C4-2B (cell line): ENCODE results near the gene NUDCD3.

ENCODE experiments used
- H3K27ac ChIP-seq: fragments of 450-650 bp; 2 replicates; pipeline ENCODE4 v1.5.1; 2017
- CTCF ChIP-seq: fragments of 450-650 bp; conservative IDR thresholded peaks from 2 replicates; pipeline ENCODE4 v1.5.1; 2017; ENCODE audit warnings: mild to moderate bottlenecking
- ZFX ChIP-seq: fragments of 450-650 bp; IDR thresholded peaks from 2 replicates; pipeline ENCODE4 v1.6.1; 2017

The NUDCD3 gene

GRCh38 chr7:44524811-44525388 is 34.4 kb upstream of the NUDCD3 start:
- no peak overlapping the region for H3K27ac ChIP-seq
- TF ChIP-seq ZFX = no peak
- TF ChIP-seq CTCF = no peak

- no peak overlapping the region for H3K27ac ChIP-seq
Measured at GRCh38 chr7:44522315-44522714, 31.9 kb upstream of the NUDCD3 start.

GRCh38 chr7:44521347-44522095 is 31.1 kb upstream of the NUDCD3 start:
- H3K27ac ChIP-seq = no peak overlapping the region
- TF ChIP-seq CTCF (no peak), ZFX (no peak)

More at GRCh38 chr7:44522315-44522714, 31.9 kb upstream of the NUDCD3 start:
- TF ChIP-seq ZFX (no peak), CTCF (no peak)

GRCh38 chr7:44520574-44520973 is 30.1 kb upstream of the NUDCD3 start:
- no peak for TF ChIP-seq ZFX
- no peak for TF ChIP-seq CTCF
- H3K27ac ChIP-seq = no peak overlapping the region

GRCh38 chr7:44519546-44519945 is 29.1 kb upstream of the NUDCD3 start:
- TF ChIP-seq ZFX (no peak), CTCF (no peak)
- no peak overlapping the region for H3K27ac ChIP-seq

GRCh38 chr7:44518761-44519160 is 28.3 kb upstream of the NUDCD3 start:
- no peak overlapping the region for H3K27ac ChIP-seq
- TF ChIP-seq CTCF (no peak), ZFX (no peak)

- H3K27ac ChIP-seq = no peak overlapping the region
- TF ChIP-seq CTCF = no peak
- TF ChIP-seq ZFX = no peak
Measured at GRCh38 chr7:44517175-44517574, 26.7 kb upstream of the NUDCD3 start.
